Panc1 (cell line): ENCODE results near the gene WASF3. TPM values are rescaled to one million over a fixed set of nuclear protein-coding genes. Genes with fewer than 3 reads are reported as not detected.

Experiments
- ATAC-seq: fragments of 200-7000 bp; cut with Tn5 transposase; 2 replicates; pipeline ENCODE4 v1.9.1; 2020; ENCODE audit warnings: mild to moderate bottlenecking, moderate library complexity
- BruUV-seq: library from RNA; stranded (reverse); fragments of 400-500 nt; replicated peaks from 2 replicates; lab custom pipeline; 2021; lab: Mats Ljungman, UMichigan
- CTCF ChIA-PET: fragments of 300-600 bp; sonication (Branson Sonifier 250); formaldehyde crosslinking; loops from one replicate; lab custom pipeline; 2022; ENCODE audit warnings: antibody characterized with exemption; lab: Charles Lee
- POLR2A ChIA-PET: fragments of 300-600 bp; sonication (Branson Sonifier 250); formaldehyde crosslinking; loops from one replicate; lab custom pipeline; 2022; ENCODE audit warnings: antibody characterized with exemption; lab: Charles Lee
- DNase-seq: peaks from one replicate; pipeline ENCODE4 v3.0.0-alpha.2; 2010; ENCODE audit warnings: low read depth, low spot score
- H3K27ac ChIP-seq: 2 replicates; pipeline ENCODE4 v1.5.1; 2011; ENCODE audit warnings: mild to moderate bottlenecking, low read length, inconsistent platforms
- H3K27me3 ChIP-seq: fragments of 200-500 bp; sonication (Bioruptor generic); 2 replicates; pipeline ENCODE4 v1.6.0; 2014; ENCODE audit warnings: low read length, inconsistent platforms; ENCODE audit not compliant: control insufficient read depth, insufficient read depth
- H3K36me3 ChIP-seq: fragments of 200-500 bp; sonication (Bioruptor generic); 2 replicates; pipeline ENCODE4 v1.5.1; 2014; ENCODE audit warnings: inconsistent platforms, mild to moderate bottlenecking, low read length, moderate library complexity; ENCODE audit not compliant: control insufficient read depth, insufficient read depth
- H3K4me1 ChIP-seq: 2 replicates; pipeline ENCODE4 v1.5.1; 2011; ENCODE audit warnings: inconsistent platforms, mild to moderate bottlenecking, low read length, moderate library complexity; ENCODE audit not compliant: control insufficient read depth, insufficient read depth
- H3K4me3 ChIP-seq, 2 experiments: 2 replicates each; pipeline ENCODE4 v1.5.1; 2011 to 2012; ENCODE audit warnings: low read depth in 2 of 2, low read length in 2 of 2, mild to moderate bottlenecking in 2 of 2, inconsistent platforms in 1 of 2, moderate library complexity in 1 of 2
- H3K9me3 ChIP-seq: fragments of 200-500 bp; sonication (Bioruptor generic); 2 replicates; pipeline ENCODE4 v1.5.1; 2014; ENCODE audit warnings: low read depth, mild to moderate bottlenecking, inconsistent platforms, low read length, moderate library complexity; ENCODE audit not compliant: control insufficient read depth, insufficient read depth
- POLR2AphosphoS5 ChIP-seq: IDR thresholded peaks from 2 replicates; pipeline ENCODE4 v1.6.1; 2012; ENCODE audit warnings: mild to moderate bottlenecking, low read depth, low read length, moderate library complexity
- SIN3A ChIP-seq: IDR thresholded peaks from 2 replicates; pipeline ENCODE4 v1.6.1; 2012; ENCODE audit warnings: low read depth, mild to moderate bottlenecking, low read length, moderate library complexity, borderline replicate concordance; ENCODE audit not compliant: insufficient read depth
- TCF7L2 ChIP-seq: IDR thresholded peaks from 2 replicates; pipeline ENCODE4 v1.6.1; 2011; ENCODE audit warnings: mild to moderate bottlenecking, low read depth, low read length, inconsistent platforms
- in situ Hi-C: cut with HindIII; loops from 2 replicates; pipeline ENCODE4 v1.10.0; 2016; ENCODE audit warnings: low sequenced_read_pairs, low pct_unique_long_range_greater_than_20kb
- intact Hi-C: fragments of 100-400 bp; cut with micrococcal nuclease; formaldehyde crosslinking; loops from one replicate; pipeline ENCODE4 v1.10.0; 2022; ENCODE audit not compliant: unreplicated experiment
- total RNA-seq: library from RNA; stranded (reverse); gene quantifications from one replicate; pipeline ENCODE4 v1.2.1, GENCODE V29; 2021; ENCODE audit not compliant: unreplicated experiment
- TF ChIP-seq, protein P1 (sequence below): fragments of 450-650 bp; IDR thresholded peaks from 2 replicates; pipeline ENCODE4 v1.5.1; 2017; ENCODE audit warnings: mild to moderate bottlenecking
- TF ChIP-seq, protein P2 (sequence below), 2 experiments: IDR thresholded peaks; 2 replicates each; pipeline ENCODE4 v1.6.1; 2011 to 2012; ENCODE audit warnings: low read depth in 2 of 2, control low read depth in 1 of 2, low read length in 1 of 2, mild to moderate bottlenecking in 1 of 2, moderate library complexity in 1 of 2; ENCODE audit not compliant: insufficient read depth in 1 of 2

Gene WASF3
- total RNA-seq, 1 experiment from 2014 or later: 20.2 TPM

DNA sequence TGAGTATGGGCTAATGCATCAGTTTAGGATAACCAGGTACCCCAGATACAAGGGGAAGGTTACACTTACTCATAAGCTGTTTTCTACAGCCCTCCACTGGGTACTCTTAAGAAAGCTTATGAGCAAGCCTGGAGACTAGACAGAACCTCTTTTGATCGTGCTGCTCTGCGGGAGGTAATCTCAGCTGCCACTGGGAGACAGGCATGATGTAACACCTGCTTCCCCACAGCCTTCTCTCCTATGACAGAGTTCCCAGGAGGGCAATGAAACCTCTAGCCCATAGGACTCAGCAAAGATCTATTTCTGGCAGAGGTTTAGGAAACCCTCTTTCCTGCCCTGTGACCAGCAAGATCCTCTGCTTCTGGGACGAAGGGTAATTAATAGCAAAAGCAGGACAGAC, 65.6 kb downstream of the WASF3 start:
- POLR2A ChIA-PET: no interaction called here
- no peak overlapping the region for H3K4me3 ChIP-seq
- no peak overlapping the region for H3K27ac ChIP-seq
- TF ChIP-seq POLR2AphosphoS5 (no peak), TCF7L2 (no peak), SIN3A (no peak)
- TF ChIP-seq, protein P1, sequence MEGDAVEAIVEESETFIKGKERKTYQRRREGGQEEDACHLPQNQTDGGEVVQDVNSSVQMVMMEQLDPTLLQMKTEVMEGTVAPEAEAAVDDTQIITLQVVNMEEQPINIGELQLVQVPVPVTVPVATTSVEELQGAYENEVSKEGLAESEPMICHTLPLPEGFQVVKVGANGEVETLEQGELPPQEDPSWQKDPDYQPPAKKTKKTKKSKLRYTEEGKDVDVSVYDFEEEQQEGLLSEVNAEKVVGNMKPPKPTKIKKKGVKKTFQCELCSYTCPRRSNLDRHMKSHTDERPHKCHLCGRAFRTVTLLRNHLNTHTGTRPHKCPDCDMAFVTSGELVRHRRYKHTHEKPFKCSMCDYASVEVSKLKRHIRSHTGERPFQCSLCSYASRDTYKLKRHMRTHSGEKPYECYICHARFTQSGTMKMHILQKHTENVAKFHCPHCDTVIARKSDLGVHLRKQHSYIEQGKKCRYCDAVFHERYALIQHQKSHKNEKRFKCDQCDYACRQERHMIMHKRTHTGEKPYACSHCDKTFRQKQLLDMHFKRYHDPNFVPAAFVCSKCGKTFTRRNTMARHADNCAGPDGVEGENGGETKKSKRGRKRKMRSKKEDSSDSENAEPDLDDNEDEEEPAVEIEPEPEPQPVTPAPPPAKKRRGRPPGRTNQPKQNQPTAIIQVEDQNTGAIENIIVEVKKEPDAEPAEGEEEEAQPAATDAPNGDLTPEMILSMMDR: no peak
- TF ChIP-seq, protein P2, sequence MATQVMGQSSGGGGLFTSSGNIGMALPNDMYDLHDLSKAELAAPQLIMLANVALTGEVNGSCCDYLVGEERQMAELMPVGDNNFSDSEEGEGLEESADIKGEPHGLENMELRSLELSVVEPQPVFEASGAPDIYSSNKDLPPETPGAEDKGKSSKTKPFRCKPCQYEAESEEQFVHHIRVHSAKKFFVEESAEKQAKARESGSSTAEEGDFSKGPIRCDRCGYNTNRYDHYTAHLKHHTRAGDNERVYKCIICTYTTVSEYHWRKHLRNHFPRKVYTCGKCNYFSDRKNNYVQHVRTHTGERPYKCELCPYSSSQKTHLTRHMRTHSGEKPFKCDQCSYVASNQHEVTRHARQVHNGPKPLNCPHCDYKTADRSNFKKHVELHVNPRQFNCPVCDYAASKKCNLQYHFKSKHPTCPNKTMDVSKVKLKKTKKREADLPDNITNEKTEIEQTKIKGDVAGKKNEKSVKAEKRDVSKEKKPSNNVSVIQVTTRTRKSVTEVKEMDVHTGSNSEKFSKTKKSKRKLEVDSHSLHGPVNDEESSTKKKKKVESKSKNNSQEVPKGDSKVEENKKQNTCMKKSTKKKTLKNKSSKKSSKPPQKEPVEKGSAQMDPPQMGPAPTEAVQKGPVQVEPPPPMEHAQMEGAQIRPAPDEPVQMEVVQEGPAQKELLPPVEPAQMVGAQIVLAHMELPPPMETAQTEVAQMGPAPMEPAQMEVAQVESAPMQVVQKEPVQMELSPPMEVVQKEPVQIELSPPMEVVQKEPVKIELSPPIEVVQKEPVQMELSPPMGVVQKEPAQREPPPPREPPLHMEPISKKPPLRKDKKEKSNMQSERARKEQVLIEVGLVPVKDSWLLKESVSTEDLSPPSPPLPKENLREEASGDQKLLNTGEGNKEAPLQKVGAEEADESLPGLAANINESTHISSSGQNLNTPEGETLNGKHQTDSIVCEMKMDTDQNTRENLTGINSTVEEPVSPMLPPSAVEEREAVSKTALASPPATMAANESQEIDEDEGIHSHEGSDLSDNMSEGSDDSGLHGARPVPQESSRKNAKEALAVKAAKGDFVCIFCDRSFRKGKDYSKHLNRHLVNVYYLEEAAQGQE (IDR thresholded peaks at IDR 0.05; ENCODE audit: insufficient read depth in 1 of 2, low read depth in 2 of 2, low read length in 1 of 2): no peak
- DNase-seq: no peak
- in situ Hi-C loops (no loop called here), intact Hi-C loops (no loop called here)
- BruUV-seq: no TSS peak
- CTCF ChIA-PET: no interaction called here
- no peaks in the 10 kb centered on the region for H3K36me3 ChIP-seq
- no peaks in the 10 kb centered on the region for H3K4me1 ChIP-seq
- no peaks in the 10 kb centered on the region for H3K27me3 ChIP-seq
- ATAC-seq: no peak
- H3K9me3 ChIP-seq: peaks cover 10% of the 10 kb centered on the region; the same call in 1 of the 2 replicates

DNA sequence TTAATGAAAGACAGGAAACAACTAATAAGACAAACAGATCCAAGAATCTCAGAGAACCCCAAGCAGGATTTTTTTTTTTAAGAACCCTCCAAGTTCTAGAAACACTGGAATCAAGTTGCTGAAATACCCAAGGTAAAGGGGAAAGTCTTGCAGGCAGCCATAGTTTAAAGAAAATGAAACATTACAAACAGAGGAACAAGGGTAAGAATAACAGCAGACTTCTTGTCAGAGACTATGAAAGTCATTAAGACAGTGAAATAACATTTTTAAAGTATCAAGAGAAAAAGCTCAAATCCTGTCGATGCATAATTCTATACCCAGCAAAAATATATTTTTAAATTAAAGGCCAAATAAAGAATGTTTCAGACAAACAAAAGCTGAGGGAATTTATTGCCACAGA, 67.1 kb downstream of the WASF3 start:
- ATAC-seq (no peak), DNase-seq (no peak)
- no TSS peak for BruUV-seq
- Histone ChIP-seq H3K9me3 (peaks cover 10% of the 10 kb centered on the region; the same call in 1 of the 2 replicates), H3K27ac (no peak overlapping the region), H3K27me3 (no peaks in the 10 kb centered on the region), H3K36me3 (no peaks in the 10 kb centered on the region), H3K4me3 (no peak overlapping the region), H3K4me1 (no peaks in the 10 kb centered on the region)
- in situ Hi-C loops (no loop called here), intact Hi-C loops (no loop called here)
- ChIA-PET CTCF (no interaction called here), POLR2A (no interaction called here)
- TF ChIP-seq, protein P1: no peak
- TF ChIP-seq POLR2AphosphoS5 (no peak), SIN3A (no peak), TCF7L2 (no peak)
- TF ChIP-seq, protein P2 (IDR thresholded peaks at IDR 0.05; ENCODE audit: insufficient read depth in 1 of 2, low read depth in 2 of 2, low read length in 1 of 2): no peak
